Esophagus squamous epithelium (tissue), 4 donors: ENCODE measurements around the gene CA14.

ENCODE experiments used
- POLR2A ChIP-seq, 4 donors: fragments of 450-650 bp; IDR thresholded peaks; one replicate each; pipeline ENCODE4 v1.6.1; 2017; ENCODE audit warnings: antibody characterized with exemption in 4 of 4, mild to moderate bottlenecking in 4 of 4, moderate library complexity in 3 of 4
- TF ChIP-seq, protein P1 (sequence below), 6 experiments: fragments of 450-650 bp in 4 of 6; fragments of 200-600 bp in 2 of 6; sonication (generic) in 2 of 6; IDR thresholded peaks; one replicate each; pipeline ENCODE4 v1.5.1; 2016 to 2019; ENCODE audit warnings: antibody characterized with exemption in 6 of 6, mild to moderate bottlenecking in 4 of 6, moderate library complexity in 4 of 6

DNA sequence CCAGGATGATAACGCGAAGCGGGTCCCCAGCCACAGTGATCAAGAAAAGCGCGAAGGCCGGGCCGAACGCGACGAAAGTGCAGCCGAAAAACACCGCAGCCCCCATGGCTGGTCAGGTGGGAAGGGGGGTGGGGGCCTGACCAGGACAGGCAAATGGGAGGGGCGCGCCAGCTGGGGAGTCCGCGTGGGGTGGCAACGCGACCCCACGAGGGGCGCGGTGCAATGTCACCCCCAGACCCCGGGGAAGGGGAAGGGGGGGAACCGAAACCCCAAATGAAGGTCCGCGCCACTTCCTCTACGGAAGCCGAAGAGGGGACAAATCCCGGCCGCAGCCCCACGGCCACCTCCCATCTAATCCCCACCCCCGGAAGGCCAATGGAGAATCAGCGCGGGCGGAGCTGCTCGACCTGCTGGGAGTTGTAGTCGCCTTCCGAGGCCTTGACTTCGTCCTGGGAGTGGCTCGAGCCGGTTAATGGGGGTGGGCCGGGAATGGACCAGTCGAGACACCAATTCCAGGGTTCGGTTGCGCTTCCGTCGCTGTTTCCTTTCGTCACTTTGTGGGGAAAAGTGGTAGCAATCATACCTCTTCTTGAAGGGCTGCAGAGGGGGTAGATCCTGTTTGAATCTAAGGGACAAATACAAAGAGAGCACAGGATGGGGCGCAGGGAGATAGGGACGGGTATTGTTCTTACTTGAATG, 11.3 kb downstream of the CA14 start, which contains the start of gene APH1A:
- TF ChIP-seq, protein P1, sequence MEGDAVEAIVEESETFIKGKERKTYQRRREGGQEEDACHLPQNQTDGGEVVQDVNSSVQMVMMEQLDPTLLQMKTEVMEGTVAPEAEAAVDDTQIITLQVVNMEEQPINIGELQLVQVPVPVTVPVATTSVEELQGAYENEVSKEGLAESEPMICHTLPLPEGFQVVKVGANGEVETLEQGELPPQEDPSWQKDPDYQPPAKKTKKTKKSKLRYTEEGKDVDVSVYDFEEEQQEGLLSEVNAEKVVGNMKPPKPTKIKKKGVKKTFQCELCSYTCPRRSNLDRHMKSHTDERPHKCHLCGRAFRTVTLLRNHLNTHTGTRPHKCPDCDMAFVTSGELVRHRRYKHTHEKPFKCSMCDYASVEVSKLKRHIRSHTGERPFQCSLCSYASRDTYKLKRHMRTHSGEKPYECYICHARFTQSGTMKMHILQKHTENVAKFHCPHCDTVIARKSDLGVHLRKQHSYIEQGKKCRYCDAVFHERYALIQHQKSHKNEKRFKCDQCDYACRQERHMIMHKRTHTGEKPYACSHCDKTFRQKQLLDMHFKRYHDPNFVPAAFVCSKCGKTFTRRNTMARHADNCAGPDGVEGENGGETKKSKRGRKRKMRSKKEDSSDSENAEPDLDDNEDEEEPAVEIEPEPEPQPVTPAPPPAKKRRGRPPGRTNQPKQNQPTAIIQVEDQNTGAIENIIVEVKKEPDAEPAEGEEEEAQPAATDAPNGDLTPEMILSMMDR (IDR thresholded peaks at IDR 0.05) = no peak
- peak in 3 of 4 donors; percentile 15 to 74 (median 30) for TF ChIP-seq POLR2A (IDR thresholded peaks at IDR 0.05)
